AG04450 (cell line): ENCODE results near the gene PPP1R14C. TPM values are rescaled to one million over a fixed set of nuclear protein-coding genes. Genes with fewer than 3 reads are reported as not detected.

Experiments
- CTCF ChIA-PET: fragments of 300-600, 350-600 bp; formaldehyde crosslinking; extraction: SDS; loops from one replicate; lab custom pipeline; 2022; ENCODE audit warnings: antibody characterized with exemption, inconsistent platforms; lab: Charles Lee
- POLR2A ChIA-PET: fragments of 350-600 bp; formaldehyde crosslinking; extraction: SDS; loops from one replicate; lab custom pipeline; 2021; ENCODE audit warnings: antibody characterized with exemption, inconsistent platforms; lab: Yijun Ruan, JAX
- DNase-seq: peaks from one replicate; pipeline ENCODE4 v3.0.0-alpha.2; 2011; ENCODE audit warnings: low read depth, low spot score
- H3K27ac ChIP-seq: one replicate; pipeline ENCODE4 v1.5.1; 2012; ENCODE audit warnings: low read depth, low read length, control low read depth
- H3K27me3 ChIP-seq: one replicate; pipeline ENCODE4 v1.6.0; 2012; ENCODE audit warnings: low read length; ENCODE audit not compliant: control insufficient read depth, insufficient read depth
- H3K4me3 ChIP-seq: 2 replicates; pipeline ENCODE4 v1.5.1; 2011; ENCODE audit warnings: mild to moderate bottlenecking, low read depth, low read length, control low read depth
- H3K9me3 ChIP-seq: 2 replicates; pipeline ENCODE4 v1.5.1; 2012; ENCODE audit warnings: low read length; ENCODE audit not compliant: control insufficient read depth, insufficient read depth
- CTCF ChIP-seq: IDR thresholded peaks from 2 replicates; pipeline ENCODE4 v1.5.1; 2011; ENCODE audit warnings: low read depth, low read length, control low read depth, inconsistent platforms
- polyA plus RNA-seq: library from polyadenylated mRNA; depleted of rRNA; stranded (reverse); fragments of >200 nt; gene quantifications from 2 replicates; pipeline ENCODE4 v1.2.3, GENCODE V29; 2011

PPP1R14C gene
- polyA plus RNA-seq, 1 experiment, result not detected

GRCh38 chr6:150293423-150294173, 150.8 kb downstream of the PPP1R14C start:
- no peak for DNase-seq
- H3K27ac ChIP-seq, result no peak overlapping the region

GRCh38 chr6:150296890-150297289, 154.0 kb downstream of the PPP1R14C start:
- no peak for TF ChIP-seq CTCF
- no peak overlapping the region for H3K27ac ChIP-seq
- H3K27me3 ChIP-seq, result peaks cover 4% of the 10 kb centered on the region
- peaks cover 19% of the 10 kb centered on the region; the same call in 1 of the 2 replicates for H3K9me3 ChIP-seq
- ChIA-PET POLR2A (no interaction called here), CTCF (no interaction called here)
- H3K4me3 ChIP-seq, result no peak overlapping the region
- no peak for DNase-seq

More at GRCh38 chr6:150293423-150294173, 150.8 kb downstream of the PPP1R14C start:
- ChIA-PET POLR2A (no interaction called here), CTCF (no interaction called here)
- Histone ChIP-seq H3K4me3 (no peak overlapping the region), H3K27me3 (peaks cover 2% of the 10 kb centered on the region), H3K9me3 (peaks cover 19% of the 10 kb centered on the region; the same call in 1 of the 2 replicates)
- no peak for TF ChIP-seq CTCF

GRCh38 chr6:150297327-150298029, 154.6 kb downstream of the PPP1R14C start:
- no peak for DNase-seq
- ChIA-PET POLR2A (no interaction called here), CTCF (no interaction called here)
- Histone ChIP-seq H3K27ac (no peak overlapping the region), H3K4me3 (no peak overlapping the region), H3K9me3 (peaks cover 19% of the 10 kb centered on the region; the same call in 1 of the 2 replicates), H3K27me3 (peaks cover 4% of the 10 kb centered on the region)
- TF ChIP-seq CTCF, result no peak

GRCh38 chr6:150298030-150298380, 155.2 kb downstream of the PPP1R14C start:
- POLR2A ChIA-PET, result no interaction called here
- H3K9me3 ChIP-seq, result peaks cover 19% of the 10 kb centered on the region; the same call in 1 of the 2 replicates
- H3K27ac ChIP-seq, result no peak overlapping the region
- H3K27me3 ChIP-seq, result peaks cover 4% of the 10 kb centered on the region
- no peak for DNase-seq
- TF ChIP-seq CTCF, result no peak
- H3K4me3 ChIP-seq, result no peak overlapping the region
- CTCF ChIA-PET, result interaction anchor here (1.2 kb wide), 1 partner anchor 218 kb away, joined by 5 read pairs; no protein-coding TSS in a partner anchor

GRCh38 chr6:150298676-150299075, 155.8 kb downstream of the PPP1R14C start:
- Histone ChIP-seq H3K4me3 (no peak overlapping the region), H3K9me3 (peaks cover 19% of the 10 kb centered on the region; the same call in 1 of the 2 replicates), H3K27me3 (peaks cover 4% of the 10 kb centered on the region), H3K27ac (no peak overlapping the region)
- CTCF ChIA-PET, result interaction anchor here (0.6 to 1.2 kb wide), 3 partner anchors 73 to 218 kb away, joined by 5 read pairs; no protein-coding TSS in a partner anchor
- POLR2A ChIA-PET, result no interaction called here
- no peak for DNase-seq
- no peak for TF ChIP-seq CTCF
